Adrenal gland (tissue), 5 donors: ENCODE data around the gene WNT3A.

Experiments
- CTCF ChIP-seq, 6 experiments: fragments of 450-650 bp in 4 of 6; fragments of 200-600 bp in 2 of 6; sonication (generic) in 1 of 6; IDR thresholded peaks; 1 replicate in 5 of 6; 2 replicates in 1 of 6; pipeline versions ENCODE4 v1.5.1 to v1.8.0; 2016 to 2021; ENCODE audit warnings: antibody characterized with exemption in 6 of 6, mild to moderate bottlenecking in 2 of 6, moderate library complexity in 1 of 6
- POLR2A ChIP-seq, 2 donors: fragments of 450-650 bp; IDR thresholded peaks; one replicate each; pipeline ENCODE4 v1.6.1; 2017; ENCODE audit warnings: antibody characterized with exemption in 2 of 2, mild to moderate bottlenecking in 2 of 2, moderate library complexity in 1 of 2
- donor health status: DM: no; HTN: no; CAD: no.

GRCh38 chr1:228011721-228012311 lies 5.0 kb downstream of the WNT3A start:
- TF ChIP-seq POLR2A (IDR thresholded peaks at IDR 0.05) (no peak), CTCF (IDR thresholded peaks at IDR 0.05) (no peak)
